WTC11 (cell line): ENCODE measurements around the gene ZGPAT. TPM values are rescaled to one million over a fixed set of nuclear protein-coding genes. Genes with fewer than 3 reads are reported as not detected.
A peak's percentile ranks its signal among the peaks of the same experiment; 100 is the strongest.

Experiments used
- ATAC-seq: fragments of 200-7000 bp; cut with Tn5 transposase; 2 replicates; pipeline ENCODE4 v1.10.0; 2021; ENCODE audit warnings: mild to moderate bottlenecking, moderate library complexity
- CTCF ChIA-PET: fragments of 300-600 bp; sonication (Branson Sonifier 250); formaldehyde crosslinking; loops from one replicate; lab custom pipeline; 2021; ENCODE audit warnings: antibody characterized with exemption; lab: Charles Lee
- POLR2A ChIA-PET: fragments of 350-600 bp; sonication (Branson Sonifier 250); formaldehyde crosslinking; loops from one replicate; lab custom pipeline; 2021; ENCODE audit warnings: antibody characterized with exemption; lab: Charles Lee
- DNase-seq: peaks from one replicate; pipeline ENCODE4 v3.0.0; 2021; ENCODE audit warnings: low spot score
- H3K27ac Mint-ChIP-seq: 2 replicates; pipeline ENCODE4 v1.8.0; 2021; ENCODE audit warnings: mixed read lengths
- H3K27me3 Mint-ChIP-seq: 2 replicates; pipeline ENCODE4 v1.8.0; 2021; ENCODE audit warnings: low read depth, mild to moderate bottlenecking, moderate library complexity, mixed read lengths
- H3K36me3 Mint-ChIP-seq: 2 replicates; pipeline ENCODE4 v1.8.0; 2021; ENCODE audit warnings: mixed read lengths
- H3K4me1 Mint-ChIP-seq: 2 replicates; pipeline ENCODE4 v1.8.0; 2022; ENCODE audit warnings: mixed read lengths
- H3K4me3 Mint-ChIP-seq: 2 replicates; pipeline ENCODE4 v1.8.0; 2021; ENCODE audit warnings: mild to moderate bottlenecking, moderate library complexity, mixed read lengths
- H3K9me3 Mint-ChIP-seq: 2 replicates; pipeline ENCODE4 v1.8.0; 2021; ENCODE audit warnings: mixed read lengths
- ELF4 ChIP-seq: sonication (generic); formaldehyde crosslinking; IDR thresholded peaks from 2 replicates; pipeline ENCODE4 v1.8.1; 2022; ENCODE audit warnings: low read depth, mild to moderate bottlenecking, moderate library complexity, missing genetic modification reagents
- ETV6 ChIP-seq: sonication (generic); formaldehyde crosslinking; IDR thresholded peaks from 2 replicates; pipeline ENCODE4 v1.8.1; 2022; ENCODE audit warnings: mild to moderate bottlenecking, missing genetic modification reagents
- GRHL2 ChIP-seq: fragments of 250-450 bp; sonication (Bioruptor Pico); IDR thresholded peaks from 2 replicates; pipeline ENCODE4 v1.8.0; 2022; ENCODE audit warnings: mild to moderate bottlenecking, moderate library complexity; ENCODE audit not compliant: insufficient replicate concordance, severe bottlenecking
- GTF2I ChIP-seq: fragments of 250-450 bp; sonication (Bioruptor Pico); conservative IDR thresholded peaks from 2 replicates; pipeline ENCODE4 v1.4.0; 2021; ENCODE audit warnings: mild to moderate bottlenecking
- IRF2 ChIP-seq: sonication (generic); formaldehyde crosslinking; IDR thresholded peaks from 2 replicates; pipeline ENCODE4 v1.8.0; 2022; ENCODE audit warnings: low read depth, missing genetic modification reagents, borderline replicate concordance
- NR2C2 ChIP-seq: sonication (generic); formaldehyde crosslinking; IDR thresholded peaks from 2 replicates; pipeline ENCODE4 v1.8.0; 2022; ENCODE audit warnings: mild to moderate bottlenecking, missing genetic modification reagents
- SMAD3 ChIP-seq: sonication (generic); formaldehyde crosslinking; IDR thresholded peaks from 2 replicates; pipeline ENCODE4 v1.8.0; 2022; ENCODE audit warnings: missing genetic modification reagents, mild to moderate bottlenecking, borderline replicate concordance
- SP1 ChIP-seq: sonication (generic); formaldehyde crosslinking; conservative IDR thresholded peaks from 2 replicates; pipeline ENCODE4 v1.8.1; 2022; ENCODE audit warnings: missing genetic modification reagents
- TCF7 ChIP-seq: sonication (generic); formaldehyde crosslinking; IDR thresholded peaks from 2 replicates; pipeline ENCODE4 v1.8.0; 2022; ENCODE audit warnings: mild to moderate bottlenecking, low read depth, missing genetic modification reagents, moderate library complexity
- TEAD1 ChIP-seq: sonication (generic); formaldehyde crosslinking; IDR thresholded peaks from 2 replicates; pipeline ENCODE4 v1.8.0; 2022; ENCODE audit warnings: mild to moderate bottlenecking, missing genetic modification reagents
- ZNF121 ChIP-seq: sonication (generic); formaldehyde crosslinking; IDR thresholded peaks from 2 replicates; pipeline ENCODE4 v1.8.0; 2023; ENCODE audit warnings: missing genetic modification reagents
- ZNF232 ChIP-seq: sonication (generic); formaldehyde crosslinking; IDR thresholded peaks from 2 replicates; pipeline ENCODE4 v1.8.0; 2022; ENCODE audit warnings: mild to moderate bottlenecking, missing genetic modification reagents
- ZNF263 ChIP-seq: sonication (generic); formaldehyde crosslinking; IDR thresholded peaks from 2 replicates; pipeline ENCODE4 v1.8.1; 2022; ENCODE audit warnings: low read depth, mild to moderate bottlenecking, moderate library complexity, missing genetic modification reagents
- ZNF317 ChIP-seq: sonication (generic); formaldehyde crosslinking; IDR thresholded peaks from 2 replicates; pipeline ENCODE4 v1.8.1; 2023; ENCODE audit warnings: low read depth, mild to moderate bottlenecking, moderate library complexity, missing genetic modification reagents, borderline replicate concordance
- ZNF396 ChIP-seq: fragments of 250-450 bp; sonication (Bioruptor Pico); IDR thresholded peaks from 2 replicates; pipeline ENCODE4 v1.8.0; 2021; ENCODE audit warnings: mild to moderate bottlenecking, moderate library complexity, borderline replicate concordance
- total RNA-seq: library from RNA; stranded (reverse); gene quantifications from 3 replicates; pipeline ENCODE4 v1.2.3, GENCODE V29; 2021
- TF ChIP-seq, protein P1 (sequence below): sonication (generic); formaldehyde crosslinking; conservative IDR thresholded peaks from 2 replicates; pipeline ENCODE4 v1.8.1; 2023; ENCODE audit warnings: mild to moderate bottlenecking, low read depth, missing genetic modification reagents, moderate library complexity
- TF ChIP-seq, protein P2 (sequence below): sonication (generic); formaldehyde crosslinking; IDR thresholded peaks from 2 replicates; pipeline ENCODE4 v1.8.1; 2023; ENCODE audit warnings: mild to moderate bottlenecking, missing genetic modification reagents, borderline replicate concordance
- TF ChIP-seq, protein P3 (sequence below): sonication (generic); formaldehyde crosslinking; conservative IDR thresholded peaks from 2 replicates; pipeline ENCODE4 v1.8.1; 2022; ENCODE audit warnings: mild to moderate bottlenecking, missing genetic modification reagents
- TF ChIP-seq, protein P4 (sequence below): fragments of 250-450 bp; sonication (Bioruptor Pico); IDR thresholded peaks from 2 replicates; pipeline ENCODE4 v1.9.0; 2021; ENCODE audit warnings: mild to moderate bottlenecking
- TF ChIP-seq, protein P5 (sequence below): sonication (generic); formaldehyde crosslinking; IDR thresholded peaks from 2 replicates; pipeline ENCODE4 v1.8.1; 2022; ENCODE audit warnings: low read depth, missing genetic modification reagents, borderline replicate concordance
- TF ChIP-seq, protein P6 (sequence below): fragments of 250-450 bp; sonication (Bioruptor Pico); conservative IDR thresholded peaks from 2 replicates; pipeline ENCODE4 v1.9.0; 2021; ENCODE audit warnings: mild to moderate bottlenecking

Gene ZGPAT
- total RNA-seq, 1 experiment from 2014 or later = 28.3 TPM

DNA sequence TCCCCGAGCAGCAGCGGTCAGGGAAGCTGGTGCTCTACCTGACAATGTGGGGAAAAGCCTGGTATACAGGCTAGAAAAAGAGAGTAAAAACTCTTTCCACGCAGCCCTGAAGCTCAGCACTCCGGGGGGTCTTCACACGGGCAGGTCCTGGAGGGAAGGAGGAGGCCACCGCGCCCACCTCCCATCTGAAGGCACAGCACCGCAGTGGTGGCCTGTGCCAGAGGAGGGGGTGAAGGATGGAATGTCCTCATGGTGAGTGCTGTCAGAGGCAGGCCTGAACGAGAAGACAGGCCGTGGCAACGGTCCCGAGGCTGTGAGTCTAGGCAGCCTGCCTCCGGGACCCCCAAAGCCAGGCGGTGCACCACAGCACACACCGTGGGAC, 37.6 kb downstream of the ZGPAT start:
- no peak overlapping the region for H3K4me3 Mint-ChIP-seq
- TF ChIP-seq, protein P1, sequence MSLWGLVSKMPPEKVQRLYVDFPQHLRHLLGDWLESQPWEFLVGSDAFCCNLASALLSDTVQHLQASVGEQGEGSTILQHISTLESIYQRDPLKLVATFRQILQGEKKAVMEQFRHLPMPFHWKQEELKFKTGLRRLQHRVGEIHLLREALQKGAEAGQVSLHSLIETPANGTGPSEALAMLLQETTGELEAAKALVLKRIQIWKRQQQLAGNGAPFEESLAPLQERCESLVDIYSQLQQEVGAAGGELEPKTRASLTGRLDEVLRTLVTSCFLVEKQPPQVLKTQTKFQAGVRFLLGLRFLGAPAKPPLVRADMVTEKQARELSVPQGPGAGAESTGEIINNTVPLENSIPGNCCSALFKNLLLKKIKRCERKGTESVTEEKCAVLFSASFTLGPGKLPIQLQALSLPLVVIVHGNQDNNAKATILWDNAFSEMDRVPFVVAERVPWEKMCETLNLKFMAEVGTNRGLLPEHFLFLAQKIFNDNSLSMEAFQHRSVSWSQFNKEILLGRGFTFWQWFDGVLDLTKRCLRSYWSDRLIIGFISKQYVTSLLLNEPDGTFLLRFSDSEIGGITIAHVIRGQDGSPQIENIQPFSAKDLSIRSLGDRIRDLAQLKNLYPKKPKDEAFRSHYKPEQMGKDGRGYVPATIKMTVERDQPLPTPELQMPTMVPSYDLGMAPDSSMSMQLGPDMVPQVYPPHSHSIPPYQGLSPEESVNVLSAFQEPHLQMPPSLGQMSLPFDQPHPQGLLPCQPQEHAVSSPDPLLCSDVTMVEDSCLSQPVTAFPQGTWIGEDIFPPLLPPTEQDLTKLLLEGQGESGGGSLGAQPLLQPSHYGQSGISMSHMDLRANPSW = no peak
- no peak for TF ChIP-seq ZNF232 (CRISPR knock-in tag)
- TF ChIP-seq, protein P2, sequence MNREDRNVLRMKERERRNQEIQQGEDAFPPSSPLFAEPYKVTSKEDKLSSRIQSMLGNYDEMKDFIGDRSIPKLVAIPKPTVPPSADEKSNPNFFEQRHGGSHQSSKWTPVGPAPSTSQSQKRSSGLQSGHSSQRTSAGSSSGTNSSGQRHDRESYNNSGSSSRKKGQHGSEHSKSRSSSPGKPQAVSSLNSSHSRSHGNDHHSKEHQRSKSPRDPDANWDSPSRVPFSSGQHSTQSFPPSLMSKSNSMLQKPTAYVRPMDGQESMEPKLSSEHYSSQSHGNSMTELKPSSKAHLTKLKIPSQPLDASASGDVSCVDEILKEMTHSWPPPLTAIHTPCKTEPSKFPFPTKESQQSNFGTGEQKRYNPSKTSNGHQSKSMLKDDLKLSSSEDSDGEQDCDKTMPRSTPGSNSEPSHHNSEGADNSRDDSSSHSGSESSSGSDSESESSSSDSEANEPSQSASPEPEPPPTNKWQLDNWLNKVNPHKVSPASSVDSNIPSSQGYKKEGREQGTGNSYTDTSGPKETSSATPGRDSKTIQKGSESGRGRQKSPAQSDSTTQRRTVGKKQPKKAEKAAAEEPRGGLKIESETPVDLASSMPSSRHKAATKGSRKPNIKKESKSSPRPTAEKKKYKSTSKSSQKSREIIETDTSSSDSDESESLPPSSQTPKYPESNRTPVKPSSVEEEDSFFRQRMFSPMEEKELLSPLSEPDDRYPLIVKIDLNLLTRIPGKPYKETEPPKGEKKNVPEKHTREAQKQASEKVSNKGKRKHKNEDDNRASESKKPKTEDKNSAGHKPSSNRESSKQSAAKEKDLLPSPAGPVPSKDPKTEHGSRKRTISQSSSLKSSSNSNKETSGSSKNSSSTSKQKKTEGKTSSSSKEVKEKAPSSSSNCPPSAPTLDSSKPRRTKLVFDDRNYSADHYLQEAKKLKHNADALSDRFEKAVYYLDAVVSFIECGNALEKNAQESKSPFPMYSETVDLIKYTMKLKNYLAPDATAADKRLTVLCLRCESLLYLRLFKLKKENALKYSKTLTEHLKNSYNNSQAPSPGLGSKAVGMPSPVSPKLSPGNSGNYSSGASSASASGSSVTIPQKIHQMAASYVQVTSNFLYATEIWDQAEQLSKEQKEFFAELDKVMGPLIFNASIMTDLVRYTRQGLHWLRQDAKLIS (CRISPR knock-in tag) = no peak
- no peak for TF ChIP-seq ZNF263 (CRISPR knock-in tag)
- no peak for TF ChIP-seq ZNF396 (CRISPR knock-in tag)
- no peak for TF ChIP-seq GRHL2 (CRISPR knock-in tag)
- no peak for TF ChIP-seq ZNF317 (CRISPR knock-in tag)
- TF ChIP-seq, protein P3, sequence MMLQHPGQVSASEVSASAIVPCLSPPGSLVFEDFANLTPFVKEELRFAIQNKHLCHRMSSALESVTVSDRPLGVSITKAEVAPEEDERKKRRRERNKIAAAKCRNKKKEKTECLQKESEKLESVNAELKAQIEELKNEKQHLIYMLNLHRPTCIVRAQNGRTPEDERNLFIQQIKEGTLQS (CRISPR knock-in tag) = no peak
- no peak for TF ChIP-seq NR2C2 (CRISPR knock-in tag)
- no peak for TF ChIP-seq ELF4 (CRISPR knock-in tag)
- no peak for TF ChIP-seq IRF2
- TF ChIP-seq ETV6 (CRISPR knock-in tag) = no peak
- TF ChIP-seq TEAD1 (CRISPR knock-in tag) = no peak
- no peak for TF ChIP-seq SP1 (CRISPR knock-in tag)
- no peak for TF ChIP-seq ZNF121
- no peaks in the 10 kb centered on the region for H3K27me3 Mint-ChIP-seq
- no peaks in the 10 kb centered on the region for H3K9me3 Mint-ChIP-seq
- DNase-seq = no peak
- no peaks in the 10 kb centered on the region for H3K4me1 Mint-ChIP-seq
- ChIA-PET POLR2A (no interaction called here), CTCF (interaction anchor here (1.3 to 1.8 kb wide), 2 partner anchors 30 to 41 kb away, joined by 3 to 7 read pairs; no protein-coding TSS in a partner anchor)
- ATAC-seq = no peak
- peak overlapping the region; percentile 89 for H3K27ac Mint-ChIP-seq
- H3K36me3 Mint-ChIP-seq = 0 out of 2 replicates have a peak, but pooled peaks cover 3% of the 10 kb centered on the region

DNA sequence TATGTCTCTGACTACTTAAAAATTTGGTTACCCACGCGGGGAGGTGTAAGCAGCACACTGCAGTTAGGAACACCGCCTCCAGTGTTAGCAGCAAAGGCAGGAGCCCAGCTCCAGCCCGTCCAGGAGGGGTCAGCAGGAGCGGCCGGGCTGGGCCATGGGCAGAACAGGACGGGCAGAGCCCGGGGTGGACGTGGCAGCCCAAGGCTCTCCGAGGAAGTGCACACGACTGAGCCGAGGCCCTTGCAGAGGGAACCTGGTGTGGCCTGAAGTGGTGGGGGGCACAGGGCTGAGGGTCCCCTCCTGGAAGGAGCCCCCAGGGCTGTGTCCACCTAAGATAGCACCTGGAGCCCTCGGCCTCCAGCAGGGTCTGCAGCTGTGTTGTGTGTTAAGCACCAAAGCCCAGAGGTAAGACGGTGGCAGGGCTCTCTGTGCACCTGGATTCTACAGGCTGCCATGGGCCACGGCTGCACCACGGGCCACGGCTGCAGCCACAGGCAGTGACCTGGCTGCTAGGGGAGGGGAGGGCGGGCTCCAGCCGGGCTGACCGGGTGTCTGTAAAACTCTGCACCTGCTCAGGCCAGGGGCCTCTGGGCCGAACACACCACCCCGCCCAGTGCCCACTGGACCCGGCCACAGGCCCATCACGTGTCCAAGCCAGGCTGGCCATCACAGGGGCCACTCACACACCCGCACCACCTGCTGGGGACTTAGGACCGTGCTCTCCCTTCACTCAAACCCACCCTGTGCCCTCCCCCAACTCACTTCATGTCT, 38.3 kb downstream of the ZGPAT start:
- H3K36me3 Mint-ChIP-seq = 0 out of 2 replicates have a peak, but pooled peaks cover 3% of the 10 kb centered on the region
- no peak for DNase-seq
- H3K4me1 Mint-ChIP-seq = peaks cover 1% of the 10 kb centered on the region
- no peak for ATAC-seq
- H3K9me3 Mint-ChIP-seq = no peaks in the 10 kb centered on the region
- no peak overlapping the region for H3K4me3 Mint-ChIP-seq
- ChIA-PET POLR2A (no interaction called here), CTCF (no interaction called here)
- no peaks in the 10 kb centered on the region for H3K27me3 Mint-ChIP-seq
- peak overlapping the region; percentile 89 for H3K27ac Mint-ChIP-seq
- TF ChIP-seq, protein P4, sequence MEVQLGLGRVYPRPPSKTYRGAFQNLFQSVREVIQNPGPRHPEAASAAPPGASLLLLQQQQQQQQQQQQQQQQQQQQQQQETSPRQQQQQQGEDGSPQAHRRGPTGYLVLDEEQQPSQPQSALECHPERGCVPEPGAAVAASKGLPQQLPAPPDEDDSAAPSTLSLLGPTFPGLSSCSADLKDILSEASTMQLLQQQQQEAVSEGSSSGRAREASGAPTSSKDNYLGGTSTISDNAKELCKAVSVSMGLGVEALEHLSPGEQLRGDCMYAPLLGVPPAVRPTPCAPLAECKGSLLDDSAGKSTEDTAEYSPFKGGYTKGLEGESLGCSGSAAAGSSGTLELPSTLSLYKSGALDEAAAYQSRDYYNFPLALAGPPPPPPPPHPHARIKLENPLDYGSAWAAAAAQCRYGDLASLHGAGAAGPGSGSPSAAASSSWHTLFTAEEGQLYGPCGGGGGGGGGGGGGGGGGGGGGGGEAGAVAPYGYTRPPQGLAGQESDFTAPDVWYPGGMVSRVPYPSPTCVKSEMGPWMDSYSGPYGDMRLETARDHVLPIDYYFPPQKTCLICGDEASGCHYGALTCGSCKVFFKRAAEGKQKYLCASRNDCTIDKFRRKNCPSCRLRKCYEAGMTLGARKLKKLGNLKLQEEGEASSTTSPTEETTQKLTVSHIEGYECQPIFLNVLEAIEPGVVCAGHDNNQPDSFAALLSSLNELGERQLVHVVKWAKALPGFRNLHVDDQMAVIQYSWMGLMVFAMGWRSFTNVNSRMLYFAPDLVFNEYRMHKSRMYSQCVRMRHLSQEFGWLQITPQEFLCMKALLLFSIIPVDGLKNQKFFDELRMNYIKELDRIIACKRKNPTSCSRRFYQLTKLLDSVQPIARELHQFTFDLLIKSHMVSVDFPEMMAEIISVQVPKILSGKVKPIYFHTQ (CRISPR knock-in tag) = no peak
- TF ChIP-seq GTF2I (CRISPR knock-in tag) (no peak), SMAD3 (CRISPR knock-in tag) (no peak), TCF7 (CRISPR knock-in tag) (no peak)
- TF ChIP-seq, protein P5, sequence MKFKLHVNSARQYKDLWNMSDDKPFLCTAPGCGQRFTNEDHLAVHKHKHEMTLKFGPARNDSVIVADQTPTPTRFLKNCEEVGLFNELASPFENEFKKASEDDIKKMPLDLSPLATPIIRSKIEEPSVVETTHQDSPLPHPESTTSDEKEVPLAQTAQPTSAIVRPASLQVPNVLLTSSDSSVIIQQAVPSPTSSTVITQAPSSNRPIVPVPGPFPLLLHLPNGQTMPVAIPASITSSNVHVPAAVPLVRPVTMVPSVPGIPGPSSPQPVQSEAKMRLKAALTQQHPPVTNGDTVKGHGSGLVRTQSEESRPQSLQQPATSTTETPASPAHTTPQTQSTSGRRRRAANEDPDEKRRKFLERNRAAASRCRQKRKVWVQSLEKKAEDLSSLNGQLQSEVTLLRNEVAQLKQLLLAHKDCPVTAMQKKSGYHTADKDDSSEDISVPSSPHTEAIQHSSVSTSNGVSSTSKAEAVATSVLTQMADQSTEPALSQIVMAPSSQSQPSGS (CRISPR knock-in tag) = no peak
- TF ChIP-seq, protein P6, sequence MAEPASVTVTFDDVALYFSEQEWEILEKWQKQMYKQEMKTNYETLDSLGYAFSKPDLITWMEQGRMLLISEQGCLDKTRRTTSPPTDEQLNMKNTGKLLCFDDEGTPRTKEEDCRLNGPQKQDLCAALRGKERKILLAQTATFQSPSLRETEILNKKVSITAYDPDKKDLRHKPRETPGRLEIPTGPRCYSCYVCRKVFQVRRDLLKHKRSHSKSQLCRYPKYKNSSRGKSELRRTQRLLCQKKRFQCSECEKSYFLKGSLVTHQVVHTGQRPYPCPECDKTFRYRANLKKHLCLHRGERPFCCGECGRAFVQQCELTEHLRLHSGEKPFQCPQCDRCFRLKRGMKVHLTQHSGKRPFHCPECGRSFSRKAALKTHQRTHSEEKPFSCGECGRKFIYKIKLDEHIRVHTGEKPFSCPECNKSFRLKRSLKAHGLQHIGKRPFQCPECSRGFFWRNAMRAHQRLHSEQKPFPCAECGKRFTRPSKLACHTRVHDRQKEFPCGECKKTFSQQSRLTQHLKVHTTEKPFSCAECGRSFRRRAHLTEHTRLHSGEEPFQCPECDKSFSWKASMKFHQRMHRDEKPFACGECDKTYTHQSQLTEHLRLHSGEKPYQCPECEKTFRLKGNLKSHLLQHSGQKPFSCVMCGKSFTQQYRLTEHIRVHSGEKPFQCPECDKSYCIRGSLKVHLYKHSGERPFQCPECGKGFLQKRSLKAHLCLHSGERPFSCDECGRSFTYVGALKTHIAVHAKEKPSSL (CRISPR knock-in tag) = no peak
